ENCODE results near the gene TESMIN. TPM values are rescaled to one million over a fixed set of nuclear protein-coding genes. Genes with fewer than 3 reads are reported as not detected.

Gene TESMIN
- total RNA-seq, 1 donor from 2014 or later = 1.1 TPM

DNA sequence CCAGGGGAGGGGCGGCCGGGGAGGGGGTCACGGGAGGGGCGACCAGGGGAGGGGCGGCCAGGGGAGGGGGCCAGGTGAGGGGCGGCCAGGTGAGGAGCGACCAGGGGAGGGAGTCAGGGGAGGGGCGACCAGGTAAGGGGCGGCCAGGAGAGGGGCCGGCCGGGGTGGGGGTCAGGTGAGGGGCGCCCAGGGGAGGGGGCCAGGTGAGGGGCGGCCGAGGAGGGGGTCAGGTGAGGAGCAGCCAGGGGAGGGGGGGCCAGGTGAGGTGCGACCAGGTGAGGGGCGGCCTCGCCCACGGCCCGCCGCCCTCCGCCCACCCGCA is 355 bp downstream of the TESMIN start:
- peak overlapping the region; percentile 71 for H3K4me2 ChIP-seq (ENCODE audit: low read length)
- peaks cover 2% of the 10 kb centered on the region for H3K27me3 ChIP-seq (ENCODE audit: insufficient read depth, low read length)
- Mint-ChIP-seq H3K4me1 (ENCODE audit: low read depth, unreplicated experiment) (peaks cover 5% of the 10 kb centered on the region), H3K4me3 (ENCODE audit: unreplicated experiment) (no peak overlapping the region), H3K27me3 (ENCODE audit: low read depth, unreplicated experiment) (peaks cover 19% of the 10 kb centered on the region), H3K36me3 (ENCODE audit: low read depth, unreplicated experiment) (no peaks in the 10 kb centered on the region), H3K27ac (ENCODE audit: unreplicated experiment) (no peak overlapping the region), H3K9me3 (ENCODE audit: unreplicated experiment) (no peaks in the 10 kb centered on the region)
- no peak overlapping the region for H2AFZ ChIP-seq (ENCODE audit: low read depth, low read length)
- no peaks in the 10 kb centered on the region for H3K79me2 ChIP-seq (ENCODE audit: insufficient read depth, low read length)
- no peak overlapping the region for H3K27ac ChIP-seq (ENCODE audit: low read depth, low read length)
- no peaks in the 10 kb centered on the region for H3K9me3 ChIP-seq (ENCODE audit: insufficient read depth, low read depth, low read length)
- H3K9ac ChIP-seq (ENCODE audit: low read length) = no peak overlapping the region
- H4K20me1 ChIP-seq (ENCODE audit: insufficient read depth, low read length) = no peaks in the 10 kb centered on the region
- H3K4me1 ChIP-seq (ENCODE audit: insufficient read depth, low read length) = no peaks in the 10 kb centered on the region
- no peak overlapping the region for H3K4me3 ChIP-seq (ENCODE audit: insufficient read depth, low read depth, low read length)
- no peaks in the 10 kb centered on the region for H3K36me3 ChIP-seq (ENCODE audit: insufficient read depth, low read length)
- DNase-seq (ENCODE audit: low read depth) (no peak), FAIRE-seq (no peak)
- TF ChIP-seq CTCF (IDR thresholded peaks at IDR 0.05; ENCODE audit: insufficient read depth, low read depth, low read length) (no peak), EZH2 (IDR thresholded peaks at IDR 0.05; ENCODE audit: insufficient read depth, low read length) (no peak)

DNA sequence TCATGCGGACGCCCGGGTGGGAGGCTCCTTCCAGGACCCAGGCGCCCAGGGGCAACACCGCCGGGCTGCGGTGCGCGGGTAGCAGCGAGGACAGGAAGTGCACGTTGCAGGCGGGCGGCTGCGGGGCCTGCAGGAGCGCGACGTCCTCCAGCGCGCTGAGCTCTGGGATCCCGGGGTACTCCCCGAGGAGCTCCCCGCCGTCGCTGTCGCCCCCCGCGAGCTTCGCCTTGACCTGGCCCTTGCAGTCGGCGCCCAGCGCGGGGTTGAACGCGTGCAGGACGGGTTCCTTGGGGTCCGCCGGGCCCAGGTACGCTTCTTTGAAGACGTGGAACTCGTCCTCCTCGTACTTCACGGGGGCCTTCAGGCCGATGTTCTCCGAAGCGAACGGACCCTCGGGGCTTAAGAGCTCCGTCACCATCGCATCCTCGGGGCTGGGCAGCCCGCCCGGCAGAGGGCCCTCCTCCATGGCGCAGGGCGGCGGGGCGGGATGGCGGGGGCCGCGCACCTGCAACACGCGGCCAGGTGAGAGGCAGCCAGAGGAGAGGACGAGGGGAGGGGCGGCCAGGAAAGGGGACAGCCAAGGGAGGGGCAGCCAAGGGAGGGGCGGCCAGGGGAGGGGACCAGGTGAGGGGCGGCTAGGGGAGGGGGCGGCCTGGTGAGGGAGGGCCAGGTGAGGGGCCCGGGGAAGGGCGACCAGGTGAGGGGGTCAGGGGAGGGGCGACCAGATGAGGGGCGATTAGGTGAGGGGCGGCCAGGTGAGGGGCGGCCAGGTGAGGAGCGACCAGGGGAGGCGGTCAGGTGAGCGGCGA is 921 bp downstream of the TESMIN start:
- Histone ChIP-seq H3K27me3 (ENCODE audit: insufficient read depth, low read length) (peaks cover 2% of the 10 kb centered on the region), H2AFZ (ENCODE audit: low read depth, low read length) (peak overlapping the region; percentile 39), H3K79me2 (ENCODE audit: insufficient read depth, low read length) (no peaks in the 10 kb centered on the region), H3K9ac (ENCODE audit: low read length) (no peak overlapping the region), H3K4me1 (ENCODE audit: insufficient read depth, low read length) (no peaks in the 10 kb centered on the region), H4K20me1 (ENCODE audit: insufficient read depth, low read length) (no peaks in the 10 kb centered on the region), H3K4me3 (ENCODE audit: insufficient read depth, low read depth, low read length) (no peak overlapping the region), H3K9me3 (ENCODE audit: insufficient read depth, low read depth, low read length) (no peaks in the 10 kb centered on the region), H3K36me3 (ENCODE audit: insufficient read depth, low read length) (no peaks in the 10 kb centered on the region), H3K4me2 (ENCODE audit: low read length) (peak overlapping the region; percentile 15), H3K27ac (ENCODE audit: low read depth, low read length) (no peak overlapping the region)
- DNase-seq (ENCODE audit: low read depth) (no peak), FAIRE-seq (no peak)
- H3K4me3 Mint-ChIP-seq (ENCODE audit: unreplicated experiment) = no peak overlapping the region
- peaks cover 20% of the 10 kb centered on the region for H3K27me3 Mint-ChIP-seq (ENCODE audit: low read depth, unreplicated experiment)
- H3K9me3 Mint-ChIP-seq (ENCODE audit: unreplicated experiment) = no peaks in the 10 kb centered on the region
- TF ChIP-seq EZH2 (IDR thresholded peaks at IDR 0.05; ENCODE audit: insufficient read depth, low read length) (no peak), CTCF (IDR thresholded peaks at IDR 0.05; ENCODE audit: insufficient read depth, low read depth, low read length) (no peak)
- no peak overlapping the region for H3K27ac Mint-ChIP-seq (ENCODE audit: unreplicated experiment)
- peaks cover 5% of the 10 kb centered on the region for H3K4me1 Mint-ChIP-seq (ENCODE audit: low read depth, unreplicated experiment)
- no peaks in the 10 kb centered on the region for H3K36me3 Mint-ChIP-seq (ENCODE audit: low read depth, unreplicated experiment)
